ENCODE data around the gene SMAD9. TPM values are rescaled to one million over a fixed set of nuclear protein-coding genes. Genes with fewer than 3 reads are reported as not detected.
A peak's percentile ranks its signal among the peaks of the same experiment; 100 is the strongest.

The SMAD9 gene
- total and polyA plus RNA-seq, 2 of the 13 experiments (the other 11 are each of a cell fraction or from before 2014, with no cell fraction given), result 4.2 to 7.7 TPM

DNA sequence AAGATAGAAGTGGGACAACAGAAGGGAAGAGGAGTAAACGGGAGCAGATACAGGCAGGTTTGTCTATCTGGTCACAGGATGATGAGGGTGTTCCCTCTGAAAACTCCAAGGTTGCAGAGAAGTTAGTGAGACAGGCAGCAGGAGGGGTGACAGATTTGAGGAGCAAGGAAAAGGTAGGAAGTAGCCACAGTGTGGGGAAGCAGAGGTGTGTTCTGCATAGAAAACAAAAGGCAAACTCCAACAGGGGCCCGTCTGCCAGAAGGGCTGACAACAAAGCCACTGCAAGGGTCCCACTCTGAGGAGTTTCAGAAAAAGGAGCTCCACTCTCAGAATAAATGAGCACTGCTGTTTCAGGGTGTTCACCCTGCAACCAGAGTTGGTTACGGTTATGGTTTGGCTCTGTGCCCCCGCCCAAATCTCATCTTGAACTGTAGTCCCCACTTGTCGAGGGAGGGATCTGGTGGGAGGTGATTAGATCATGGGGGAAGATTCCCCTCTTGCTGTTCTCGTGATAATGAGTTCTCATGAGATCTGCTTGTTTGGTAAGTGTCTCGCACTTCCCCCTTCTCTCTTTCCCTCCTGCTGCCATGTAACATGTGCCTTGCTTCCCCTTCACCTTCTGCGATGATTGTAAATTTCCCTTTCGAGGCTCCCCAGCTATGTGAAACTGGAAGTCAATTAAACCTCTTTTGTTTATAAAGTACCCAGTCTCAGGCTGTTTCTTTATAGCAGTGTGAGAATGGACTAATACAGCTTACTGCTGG is 32.1 kb downstream of the SMAD9 start:
- BruUV-seq (replicated peaks), result no TSS peak
- POLR2A ChIA-PET, result no interaction called here
- WGBS (ENCODE audit: low lambda C conversion rate), result 89% methylated on average over 7 of the region's 9 CpGs
- in situ Hi-C loops (cut with HindIII; ENCODE audit: extremely low pct_ligation_motif_present, low pct_unique_long_range_greater_than_20kb) (no loop called here), intact Hi-C loops (cut with micrococcal nuclease; ENCODE audit: unreplicated experiment) (no loop called here)
- Histone ChIP-seq H3K27ac (ENCODE audit: extremely low read length, insufficient read depth, low read length) (peak overlapping the region; percentile 5), H3K27me3 (ENCODE audit: control insufficient read depth in 1 of 2, insufficient read depth in 2 of 2, low read length in 2 of 2) (no peaks in the 10 kb centered on the region), H3K4me3 (replicated peaks in 1 of 3; ENCODE audit: insufficient read depth in 1 of 3, low read depth in 2 of 3, low read length in 3 of 3) (no peak overlapping the region), H3K9ac (ENCODE audit: insufficient read depth, low read depth, low read length) (no peak overlapping the region), H2AFZ (ENCODE audit: low read length) (no peak overlapping the region), H3K4me1 (ENCODE audit: insufficient read depth, low read length) (peaks cover 87% of the 10 kb centered on the region), H4K20me1 (ENCODE audit: insufficient read depth, low read length) (no peaks in the 10 kb centered on the region), H3K9me3 (ENCODE audit: low read length) (no peaks in the 10 kb centered on the region), H3K79me2 (ENCODE audit: insufficient read depth, low read length) (peaks cover 23% of the 10 kb centered on the region), H3K36me3 (replicated peaks in 1 of 2; ENCODE audit: control insufficient read depth in 1 of 2, insufficient read depth in 2 of 2, low read length in 2 of 2) (no peaks in the 10 kb centered on the region), H3K4me2 (ENCODE audit: low read depth, low read length) (no peak overlapping the region)
- CTCF ChIA-PET (ENCODE audit: low intra/inter-chr PET ratio, low total read pairs), result no interaction called here
- no peak for DNase-seq (ENCODE audit: low spot score)
- ATAC-seq, result no peak
- FAIRE-seq, result no peak
- TF ChIP-seq MTF2 (CRISPR knock-in tag; IDR thresholded peaks at IDR 0.05; ENCODE audit: borderline replicate concordance), result no peak
- TF ChIP-seq, protein P1, sequence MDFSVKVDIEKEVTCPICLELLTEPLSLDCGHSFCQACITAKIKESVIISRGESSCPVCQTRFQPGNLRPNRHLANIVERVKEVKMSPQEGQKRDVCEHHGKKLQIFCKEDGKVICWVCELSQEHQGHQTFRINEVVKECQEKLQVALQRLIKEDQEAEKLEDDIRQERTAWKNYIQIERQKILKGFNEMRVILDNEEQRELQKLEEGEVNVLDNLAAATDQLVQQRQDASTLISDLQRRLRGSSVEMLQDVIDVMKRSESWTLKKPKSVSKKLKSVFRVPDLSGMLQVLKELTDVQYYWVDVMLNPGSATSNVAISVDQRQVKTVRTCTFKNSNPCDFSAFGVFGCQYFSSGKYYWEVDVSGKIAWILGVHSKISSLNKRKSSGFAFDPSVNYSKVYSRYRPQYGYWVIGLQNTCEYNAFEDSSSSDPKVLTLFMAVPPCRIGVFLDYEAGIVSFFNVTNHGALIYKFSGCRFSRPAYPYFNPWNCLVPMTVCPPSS (IDR thresholded peaks at IDR 0.05), result no peak
- no peak for TF ChIP-seq CHD2 (IDR thresholded peaks at IDR 0.05; ENCODE audit: low read depth, low read length)
- TF ChIP-seq ZNF12 (CRISPR knock-in tag; IDR thresholded peaks at IDR 0.05), result no peak
- no peak for TF ChIP-seq KAT8 (CRISPR knock-in tag; IDR thresholded peaks at IDR 0.05)
- TF ChIP-seq, protein P2, sequence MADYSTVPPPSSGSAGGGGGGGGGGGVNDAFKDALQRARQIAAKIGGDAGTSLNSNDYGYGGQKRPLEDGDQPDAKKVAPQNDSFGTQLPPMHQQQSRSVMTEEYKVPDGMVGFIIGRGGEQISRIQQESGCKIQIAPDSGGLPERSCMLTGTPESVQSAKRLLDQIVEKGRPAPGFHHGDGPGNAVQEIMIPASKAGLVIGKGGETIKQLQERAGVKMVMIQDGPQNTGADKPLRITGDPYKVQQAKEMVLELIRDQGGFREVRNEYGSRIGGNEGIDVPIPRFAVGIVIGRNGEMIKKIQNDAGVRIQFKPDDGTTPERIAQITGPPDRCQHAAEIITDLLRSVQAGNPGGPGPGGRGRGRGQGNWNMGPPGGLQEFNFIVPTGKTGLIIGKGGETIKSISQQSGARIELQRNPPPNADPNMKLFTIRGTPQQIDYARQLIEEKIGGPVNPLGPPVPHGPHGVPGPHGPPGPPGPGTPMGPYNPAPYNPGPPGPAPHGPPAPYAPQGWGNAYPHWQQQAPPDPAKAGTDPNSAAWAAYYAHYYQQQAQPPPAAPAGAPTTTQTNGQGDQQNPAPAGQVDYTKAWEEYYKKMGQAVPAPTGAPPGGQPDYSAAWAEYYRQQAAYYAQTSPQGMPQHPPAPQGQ (CRISPR knock-in tag; IDR thresholded peaks at IDR 0.05; ENCODE audit: borderline replicate concordance), result no peak
- TF ChIP-seq PAX8 (CRISPR knock-in tag; IDR thresholded peaks at IDR 0.05; ENCODE audit: borderline replicate concordance), result no peak
- no peak for TF ChIP-seq HHEX (CRISPR knock-in tag; IDR thresholded peaks at IDR 0.05)
- no peak for TF ChIP-seq KDM4B (CRISPR knock-in tag; IDR thresholded peaks at IDR 0.05)
- TF ChIP-seq, protein P3, sequence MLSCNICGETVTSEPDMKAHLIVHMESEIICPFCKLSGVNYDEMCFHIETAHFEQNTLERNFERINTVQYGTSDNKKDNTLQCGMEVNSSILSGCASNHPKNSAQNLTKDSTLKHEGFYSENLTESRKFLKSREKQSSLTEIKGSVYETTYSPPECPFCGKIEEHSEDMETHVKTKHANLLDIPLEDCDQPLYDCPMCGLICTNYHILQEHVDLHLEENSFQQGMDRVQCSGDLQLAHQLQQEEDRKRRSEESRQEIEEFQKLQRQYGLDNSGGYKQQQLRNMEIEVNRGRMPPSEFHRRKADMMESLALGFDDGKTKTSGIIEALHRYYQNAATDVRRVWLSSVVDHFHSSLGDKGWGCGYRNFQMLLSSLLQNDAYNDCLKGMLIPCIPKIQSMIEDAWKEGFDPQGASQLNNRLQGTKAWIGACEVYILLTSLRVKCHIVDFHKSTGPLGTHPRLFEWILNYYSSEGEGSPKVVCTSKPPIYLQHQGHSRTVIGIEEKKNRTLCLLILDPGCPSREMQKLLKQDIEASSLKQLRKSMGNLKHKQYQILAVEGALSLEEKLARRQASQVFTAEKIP (CRISPR knock-in tag; IDR thresholded peaks at IDR 0.05; ENCODE audit: borderline replicate concordance), result no peak
- TF ChIP-seq NCOA2 (CRISPR knock-in tag; IDR thresholded peaks at IDR 0.05), result no peak
- no peak for TF ChIP-seq ZNF615 (CRISPR knock-in tag; IDR thresholded peaks at IDR 0.05; ENCODE audit: borderline replicate concordance)
- no peak for TF ChIP-seq TP53 (CRISPR knock-in tag; conservative IDR thresholded peaks at IDR 0.05)
- TF ChIP-seq, protein P4, sequence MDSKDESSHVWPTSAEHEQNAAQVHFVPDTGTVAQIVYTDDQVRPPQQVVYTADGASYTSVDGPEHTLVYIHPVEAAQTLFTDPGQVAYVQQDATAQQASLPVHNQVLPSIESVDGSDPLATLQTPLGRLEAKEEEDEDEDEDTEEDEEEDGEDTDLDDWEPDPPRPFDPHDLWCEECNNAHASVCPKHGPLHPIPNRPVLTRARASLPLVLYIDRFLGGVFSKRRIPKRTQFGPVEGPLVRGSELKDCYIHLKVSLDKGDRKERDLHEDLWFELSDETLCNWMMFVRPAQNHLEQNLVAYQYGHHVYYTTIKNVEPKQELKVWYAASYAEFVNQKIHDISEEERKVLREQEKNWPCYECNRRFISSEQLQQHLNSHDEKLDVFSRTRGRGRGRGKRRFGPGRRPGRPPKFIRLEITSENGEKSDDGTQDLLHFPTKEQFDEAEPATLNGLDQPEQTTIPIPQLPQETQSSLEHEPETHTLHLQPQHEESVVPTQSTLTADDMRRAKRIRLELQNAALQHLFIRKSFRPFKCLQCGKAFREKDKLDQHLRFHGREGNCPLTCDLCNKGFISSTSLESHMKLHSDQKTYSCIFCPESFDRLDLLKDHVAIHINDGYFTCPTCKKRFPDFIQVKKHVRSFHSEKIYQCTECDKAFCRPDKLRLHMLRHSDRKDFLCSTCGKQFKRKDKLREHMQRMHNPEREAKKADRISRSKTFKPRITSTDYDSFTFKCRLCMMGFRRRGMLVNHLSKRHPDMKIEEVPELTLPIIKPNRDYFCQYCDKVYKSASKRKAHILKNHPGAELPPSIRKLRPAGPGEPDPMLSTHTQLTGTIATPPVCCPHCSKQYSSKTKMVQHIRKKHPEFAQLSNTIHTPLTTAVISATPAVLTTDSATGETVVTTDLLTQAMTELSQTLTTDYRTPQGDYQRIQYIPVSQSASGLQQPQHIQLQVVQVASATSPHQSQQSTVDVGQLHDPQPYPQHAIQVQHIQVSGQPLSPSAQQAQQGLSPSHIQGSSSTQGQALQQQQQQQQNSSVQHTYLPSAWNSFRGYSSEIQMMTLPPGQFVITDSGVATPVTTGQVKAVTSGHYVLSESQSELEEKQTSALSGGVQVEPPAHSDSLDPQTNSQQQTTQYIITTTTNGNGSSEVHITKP (CRISPR knock-in tag; IDR thresholded peaks at IDR 0.05; ENCODE audit: low read depth), result no peak
- no peak for TF ChIP-seq CCAR2 (optimal IDR thresholded peaks at IDR 0.05; ENCODE audit: low read depth, low read length)
- no peak for TF ChIP-seq ZNF251 (CRISPR knock-in tag; IDR thresholded peaks at IDR 0.05)
- no peak for TF ChIP-seq ISL2 (CRISPR knock-in tag; IDR thresholded peaks at IDR 0.05)

All from HepG2 (cell line).